Colon (tissue), 2 donors: ENCODE results near the gene CYP4F22.
"Not testable (repeated sequence)": the region's sequence is repeated elsewhere in the genome, so short reads cannot be mapped to it uniquely, and the experiment has no call there.

Experiments used
- FAIRE-seq: peaks from 2 replicates; lab custom pipeline; 2012; peaks lifted over from hg19 to GRCh38; lab: Jason Lieb, UNC
- donor health status: control.
- donor health status: control.

The CYP4F22 gene

GRCh38 chr19:15495151-15495550, 13.2 kb upstream of the CYP4F22 start:
- FAIRE-seq, result no peak

- FAIRE-seq, result no peak
Measured at GRCh38 chr19:15498156-15498858, 10.0 kb upstream of the CYP4F22 start.

DNA sequence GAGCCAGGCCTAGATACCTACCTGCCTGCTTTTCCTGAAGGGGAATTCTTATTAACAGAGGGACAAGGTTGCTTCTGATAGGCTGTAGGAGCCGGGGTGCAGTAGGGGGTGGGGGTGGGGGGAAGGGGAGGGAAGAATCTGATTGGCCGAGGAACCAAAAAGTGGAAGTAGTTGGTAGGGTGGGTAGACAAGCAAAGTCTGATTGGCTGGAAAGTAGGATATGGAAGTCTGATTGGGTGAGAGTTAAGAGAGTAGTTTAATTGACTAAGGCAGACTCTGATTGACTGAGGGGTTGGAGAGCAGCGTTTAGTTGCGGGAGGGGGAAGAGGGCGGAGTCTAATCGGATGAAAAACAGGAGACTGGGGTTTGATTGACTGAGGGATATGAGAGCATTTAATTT, 9.4 kb upstream of the CYP4F22 start:
- no peak for FAIRE-seq

DNA sequence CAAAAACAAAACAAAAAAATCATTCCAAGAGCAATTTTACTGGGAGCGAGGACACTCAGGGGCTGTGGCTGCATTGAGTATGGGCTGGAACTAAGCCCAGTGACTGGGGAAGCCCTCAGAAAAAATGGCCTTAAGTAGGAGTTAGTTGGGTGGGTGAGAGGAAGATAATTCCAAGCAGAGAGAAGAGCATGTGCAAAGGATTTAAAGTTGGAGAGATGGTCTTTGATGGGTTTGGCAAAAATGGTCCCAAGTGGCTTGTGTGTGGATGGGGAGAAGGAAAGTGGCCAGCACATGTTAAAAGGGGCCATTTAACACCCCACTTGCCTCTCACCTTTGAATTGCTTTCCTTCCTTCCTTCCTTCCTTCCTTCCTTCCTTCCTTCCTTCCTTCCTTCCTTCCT, 6.7 kb upstream of the CYP4F22 start:
- no peak for FAIRE-seq

DNA sequence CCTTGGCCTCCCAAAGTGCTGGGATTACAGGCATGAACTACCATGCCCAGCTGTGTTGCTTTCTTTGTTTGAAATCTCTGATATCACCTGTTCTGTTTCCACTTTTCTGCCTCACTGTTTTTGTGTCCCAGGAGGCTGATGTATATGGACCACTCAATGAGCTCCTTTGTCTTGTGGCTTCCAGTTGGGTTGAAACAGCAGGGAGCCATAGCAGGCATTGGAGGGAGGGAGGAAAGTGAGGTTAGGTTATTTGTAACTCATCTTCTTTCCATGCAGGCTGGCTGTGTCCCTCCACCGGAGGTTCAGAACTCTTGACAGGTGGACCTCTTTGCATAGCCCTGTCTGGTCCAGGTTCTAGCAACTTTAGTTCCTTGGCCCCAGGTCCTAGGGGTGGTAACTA, 6.1 kb upstream of the CYP4F22 start:
- FAIRE-seq, result no peak

DNA sequence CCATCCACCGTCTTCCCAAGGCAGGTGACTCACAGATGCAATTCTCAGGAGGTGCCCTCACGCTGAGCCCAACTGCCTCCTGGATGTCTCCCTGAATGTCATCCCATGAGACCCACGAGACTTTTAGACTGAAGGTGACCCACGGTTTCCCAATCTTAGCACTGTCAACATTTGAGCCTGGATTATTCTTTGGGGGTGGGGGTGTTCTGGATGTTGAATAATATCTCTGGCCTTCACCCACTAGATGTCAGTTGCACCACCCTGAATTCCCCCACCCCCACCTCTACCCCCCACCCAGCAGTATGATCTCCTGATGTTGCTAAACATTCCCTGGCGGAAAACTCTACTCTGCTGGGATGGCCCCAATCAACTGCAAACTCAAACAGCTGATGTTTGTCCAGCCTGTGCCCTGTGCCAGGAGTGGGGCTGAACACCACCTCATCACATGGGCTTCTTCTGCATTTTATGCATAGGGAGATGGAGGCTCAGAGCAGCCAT, 2.2 kb upstream of the CYP4F22 start:
- no peak for FAIRE-seq

DNA sequence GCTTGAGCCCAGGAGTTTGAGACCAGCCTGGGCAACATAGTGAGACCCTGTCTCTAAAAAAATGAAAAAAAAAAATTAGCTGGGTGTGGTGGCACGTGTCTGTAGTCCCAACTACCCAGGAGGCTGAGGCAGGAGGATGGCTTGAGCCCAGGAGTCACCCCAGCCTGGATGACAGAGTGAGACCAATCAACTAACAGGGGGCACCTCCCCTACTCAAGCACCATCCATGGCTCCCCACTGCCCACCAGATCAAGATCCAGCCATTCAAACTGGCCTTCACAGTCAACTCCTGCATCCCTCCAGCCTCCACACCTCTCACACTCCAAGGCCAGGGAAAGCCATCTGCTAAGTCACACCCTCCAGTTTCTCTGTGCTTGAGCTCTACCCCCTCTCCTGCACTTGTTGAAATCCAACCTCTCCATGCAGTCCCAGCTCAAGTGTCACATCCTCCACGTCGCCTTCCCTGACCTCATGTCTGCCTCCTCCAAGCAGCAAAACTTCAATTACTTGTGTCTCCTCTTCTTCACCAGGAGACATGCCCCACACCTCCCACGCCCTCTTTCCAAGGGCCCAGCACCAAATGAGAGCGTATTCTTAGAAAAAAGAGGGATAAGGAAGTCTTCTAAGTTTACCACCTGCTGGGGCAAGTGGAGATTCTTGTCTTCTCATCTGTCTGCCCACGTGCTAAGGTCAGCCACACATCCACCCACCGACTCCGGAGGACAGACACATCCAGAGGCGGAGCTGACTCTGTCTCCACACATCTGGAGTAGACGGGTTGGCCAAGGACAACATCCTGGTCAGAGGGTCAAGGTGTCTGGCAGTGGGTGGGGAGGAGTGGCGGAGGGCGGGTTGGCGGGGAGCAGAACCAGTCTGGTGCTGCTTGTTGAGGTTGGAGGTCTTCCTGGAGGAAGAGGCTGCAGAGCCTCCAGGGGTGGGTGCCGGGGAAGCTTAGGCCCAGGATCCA, 974 bp upstream of the CYP4F22 start:
- FAIRE-seq, result no peak

GRCh38 chr19:15511671-15512424, 3.5 kb downstream of the CYP4F22 start:
- FAIRE-seq, result no peak

- FAIRE-seq, result not testable (repeated sequence)
Measured at GRCh38 chr19:15515227-15515625, 6.9 kb downstream of the CYP4F22 start.

GRCh38 chr19:15516363-15516762, 8.0 kb downstream of the CYP4F22 start:
- FAIRE-seq, result no peak

- no peak for FAIRE-seq
Measured at GRCh38 chr19:15517778-15518177, 9.5 kb downstream of the CYP4F22 start.

DNA sequence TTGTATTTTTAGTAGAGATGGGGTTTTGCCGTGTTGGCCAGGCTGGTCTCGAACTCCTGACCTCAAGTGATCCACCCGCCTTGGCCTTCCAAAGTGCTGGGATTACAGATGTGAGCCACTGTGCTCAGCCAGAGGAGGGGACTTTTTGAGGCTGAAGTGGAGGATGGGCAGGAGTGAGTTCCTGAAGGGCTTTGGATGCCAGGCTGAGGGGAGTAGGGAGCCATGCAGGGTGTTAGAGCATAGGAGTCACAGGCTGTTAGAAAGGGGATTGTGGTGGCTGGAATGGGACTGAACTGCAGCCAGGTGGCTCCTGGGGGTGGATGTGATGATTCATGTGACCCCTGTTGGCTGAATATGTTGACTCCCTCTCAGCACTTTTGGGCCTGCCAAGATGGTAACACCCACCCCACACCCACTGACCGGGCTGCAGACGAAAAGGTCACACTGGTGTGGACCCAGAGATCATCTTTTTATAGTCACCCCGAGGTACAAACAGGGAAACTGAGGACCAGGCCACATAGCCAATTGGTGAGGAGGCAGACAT, 11.2 kb downstream of the CYP4F22 start:
- FAIRE-seq, result no peak

DNA sequence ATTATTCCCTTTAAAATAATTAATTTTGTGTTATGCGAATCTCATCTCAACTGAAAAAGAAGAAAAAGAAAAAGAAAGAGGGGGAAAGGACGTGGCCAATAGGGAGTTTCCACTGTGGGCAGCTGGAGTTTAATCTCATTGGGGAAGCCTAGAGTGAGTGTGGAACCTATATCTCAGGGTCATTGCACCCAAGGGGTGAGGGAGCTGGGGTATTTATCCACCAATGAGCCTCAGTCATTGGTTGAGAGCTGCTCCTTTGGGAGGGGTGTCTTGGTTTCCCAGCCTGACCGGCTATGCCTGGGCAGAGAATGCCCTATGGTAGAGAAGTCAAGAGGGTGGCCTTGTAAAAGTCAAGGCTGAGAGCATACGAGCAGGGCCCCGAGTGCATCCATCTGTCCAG, 16.5 kb downstream of the CYP4F22 start:
- no peak for FAIRE-seq

DNA sequence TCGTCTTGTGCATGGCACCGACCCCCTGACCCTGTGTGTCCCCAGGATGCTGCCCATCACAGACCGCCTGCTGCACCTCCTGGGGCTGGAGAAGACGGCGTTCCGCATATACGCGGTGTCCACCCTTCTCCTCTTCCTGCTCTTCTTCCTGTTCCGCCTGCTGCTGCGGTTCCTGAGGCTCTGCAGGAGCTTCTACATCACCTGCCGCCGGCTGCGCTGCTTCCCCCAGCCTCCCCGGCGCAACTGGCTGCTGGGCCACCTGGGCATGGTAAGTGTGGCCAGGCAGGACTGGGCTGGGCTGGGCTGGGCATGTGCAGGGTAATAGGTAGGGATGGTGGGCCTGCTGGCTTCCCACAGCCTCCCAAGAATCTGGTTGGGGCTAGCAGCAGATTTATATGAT, 17.0 kb downstream of the CYP4F22 start:
- no peak for FAIRE-seq

GRCh38 chr19:15526408-15526807, 18.1 kb downstream of the CYP4F22 start:
- FAIRE-seq, result no peak

DNA sequence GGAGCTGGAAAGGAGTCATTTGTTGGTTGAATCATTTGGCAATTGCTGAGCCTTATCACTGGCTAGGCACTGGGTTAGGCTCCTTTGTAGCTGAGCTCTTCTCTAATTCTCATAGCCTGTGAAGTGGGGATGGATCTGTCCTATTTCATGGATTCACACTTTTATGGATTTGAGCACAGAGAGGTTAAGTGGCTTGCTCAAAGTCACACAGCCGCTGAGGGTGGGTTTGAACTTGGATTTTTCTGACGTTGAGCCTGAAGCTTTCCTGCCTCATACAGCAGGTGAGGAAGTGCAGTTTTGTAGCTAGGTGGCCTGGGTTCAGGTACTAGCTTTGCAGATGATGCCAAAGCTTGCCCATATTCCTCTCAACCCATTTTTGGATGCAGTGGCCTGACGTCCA, 19.4 kb downstream of the CYP4F22 start:
- FAIRE-seq, result no peak

DNA sequence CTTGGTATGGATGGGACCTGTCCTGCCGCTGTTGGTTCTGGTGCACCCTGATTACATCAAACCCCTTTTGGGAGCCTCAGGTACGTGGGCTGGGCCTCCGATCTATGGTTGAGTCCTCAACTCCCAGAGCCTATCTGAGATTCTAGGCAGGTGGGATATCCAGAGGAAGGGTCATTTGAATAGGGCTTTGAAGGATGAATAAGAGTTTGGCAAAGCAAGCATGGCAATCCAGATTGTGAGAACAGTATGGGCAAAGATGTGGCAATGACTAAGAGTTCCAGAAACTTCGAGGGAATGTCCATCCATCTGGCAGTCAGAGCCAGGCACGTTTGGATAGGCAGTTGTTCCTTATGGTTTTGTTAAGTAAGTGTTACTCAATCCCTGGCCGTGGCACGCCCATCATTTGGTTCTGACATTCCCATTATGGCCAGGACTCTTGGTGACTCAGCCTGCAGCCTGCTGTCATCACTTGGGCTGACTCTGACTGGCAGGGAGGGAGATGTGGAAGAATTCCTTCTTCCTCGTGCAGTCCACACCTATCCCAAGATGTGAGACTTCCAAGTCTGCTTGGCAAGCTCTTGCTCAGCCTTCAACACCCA, 21.5 kb downstream of the CYP4F22 start:
- no peak for FAIRE-seq

DNA sequence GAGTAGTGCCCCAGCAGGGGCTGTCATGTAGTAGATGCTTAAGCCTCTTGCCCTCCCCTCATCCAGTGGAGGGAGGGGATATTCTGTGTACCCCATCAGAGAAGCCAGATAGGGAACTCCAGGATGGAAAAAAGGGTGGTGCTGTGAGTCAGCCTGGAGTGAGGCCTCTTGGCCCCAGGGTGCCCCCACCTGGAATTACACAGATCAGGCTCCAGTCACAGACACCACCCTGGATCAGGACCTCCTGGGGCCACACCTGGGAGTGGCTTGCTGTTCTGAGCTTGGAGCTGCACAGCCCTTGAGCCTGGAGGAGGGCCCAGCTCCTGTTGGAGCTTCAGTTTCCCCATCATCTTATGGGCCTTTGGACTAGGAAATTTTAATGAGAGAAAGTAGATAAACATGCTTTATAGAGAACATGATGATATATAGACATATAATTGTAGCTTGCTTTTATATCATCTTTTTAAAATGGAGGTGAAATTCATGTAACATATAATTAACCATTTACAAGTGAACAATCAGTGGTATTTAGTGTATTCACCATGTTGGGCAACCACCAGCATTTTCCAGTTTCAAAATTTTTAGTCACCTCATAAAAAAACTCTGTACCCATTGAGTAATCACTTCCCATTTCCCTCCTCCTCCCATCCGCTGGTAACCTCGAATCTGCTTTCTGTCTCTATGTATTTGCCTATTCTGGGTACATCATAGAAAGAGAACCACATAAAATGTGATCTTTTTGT, 24.6 kb downstream of the CYP4F22 start:
- FAIRE-seq, result no peak

DNA sequence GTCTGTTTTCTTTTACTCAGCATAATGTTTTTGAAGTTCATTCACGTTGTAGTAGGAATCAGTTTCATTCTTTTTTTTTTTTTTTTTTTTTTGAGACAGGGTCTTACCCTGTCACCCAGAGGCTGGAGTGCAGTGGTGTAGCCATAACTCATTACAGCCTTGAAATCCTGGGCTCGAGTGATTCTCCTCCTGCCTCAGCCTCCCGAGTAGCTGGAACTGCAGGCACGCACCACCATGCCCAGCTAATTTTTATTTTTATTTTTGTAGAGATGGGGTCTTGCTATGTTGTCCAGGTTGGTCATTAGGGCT, 25.2 kb downstream of the CYP4F22 start:
- FAIRE-seq, result not testable (repeated sequence)

DNA sequence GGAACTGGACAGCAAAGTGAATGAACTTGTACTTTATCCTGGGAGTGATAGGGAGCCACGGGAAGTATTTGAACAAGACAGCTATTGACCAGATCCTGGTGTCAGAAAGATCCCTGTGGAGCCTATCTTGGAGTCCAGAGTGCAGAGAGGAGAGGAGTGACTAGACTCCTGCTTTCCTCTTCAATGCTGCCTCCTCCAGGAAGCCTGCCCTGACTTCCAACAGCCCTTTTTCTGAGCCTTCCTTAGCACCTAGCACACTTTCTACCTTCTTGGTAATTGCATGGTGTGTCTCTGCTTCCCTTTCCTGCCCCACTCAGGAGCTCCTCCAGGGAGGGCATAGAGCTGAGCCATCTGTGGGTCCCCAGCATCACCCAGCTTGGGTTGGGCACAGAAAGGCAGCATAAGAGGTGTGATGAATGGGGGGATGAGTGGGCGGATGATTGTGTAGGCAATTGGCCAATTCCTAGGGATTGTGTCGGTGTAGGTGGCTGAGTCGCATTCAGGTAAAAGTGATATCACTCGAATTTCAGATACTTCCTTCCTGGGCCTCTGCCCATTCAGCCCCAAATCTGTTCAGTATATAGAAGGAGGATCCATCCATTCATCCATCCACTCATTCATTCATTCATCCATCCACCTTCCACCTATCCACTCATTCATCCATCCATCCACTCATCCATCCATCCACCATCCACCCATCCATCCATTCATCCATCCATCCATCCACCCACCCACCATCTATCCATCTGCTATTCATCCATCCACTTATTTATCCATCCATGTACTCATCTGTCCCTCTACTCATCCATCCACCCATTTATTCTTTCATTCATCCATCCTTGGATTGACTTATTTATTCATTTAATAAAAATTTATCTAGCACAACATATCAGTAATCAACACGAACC, 26.9 kb downstream of the CYP4F22 start:
- no peak for FAIRE-seq
